HG02870 (cell line): ENCODE data around the gene SGCA.

Source experiments
- ATAC-seq: cut with Tn5 transposase; IDR thresholded peaks from one replicate; pipeline ENCODE4 v1.9.1; 2021; ENCODE audit warnings: mild to moderate bottlenecking, moderate library complexity; ENCODE audit not compliant: unreplicated experiment

Gene SGCA

DNA sequence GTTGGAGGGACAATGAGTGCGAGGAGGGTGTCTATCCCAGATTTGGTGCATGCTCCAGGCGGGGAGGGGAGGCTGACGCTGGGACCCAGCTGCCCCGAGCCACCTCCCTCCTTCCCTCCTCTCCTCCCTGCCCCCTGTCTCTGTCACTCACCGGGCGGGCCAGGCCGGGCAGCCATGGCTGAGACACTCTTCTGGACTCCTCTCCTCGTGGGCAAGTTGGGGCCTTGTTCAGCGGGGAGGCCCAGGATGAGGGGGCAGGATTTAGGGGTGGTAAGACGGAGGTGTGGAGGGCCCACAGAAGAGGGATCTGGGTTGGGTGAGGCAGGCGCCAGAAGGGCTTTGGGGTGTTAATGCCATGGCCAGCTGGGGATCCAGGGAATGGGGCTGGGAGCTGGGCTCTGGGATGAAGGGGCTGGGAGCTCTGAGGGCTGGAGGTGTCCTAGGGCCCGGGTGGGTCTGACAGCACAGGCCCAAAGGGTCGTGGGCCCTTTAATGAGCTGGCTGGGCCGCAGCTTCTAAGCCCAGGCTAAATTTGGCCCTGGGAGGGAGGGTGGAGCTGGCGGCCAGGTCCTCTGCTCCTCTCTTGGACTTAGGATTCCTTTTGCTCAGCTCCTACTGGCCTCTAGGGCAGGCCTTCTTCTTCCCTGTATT lies at the start of gene SGCA:
TSS of gene SGCA (plus strand) at position 139 of the 651 bp plus-strand sequence. CDS start at position 175, 36 bp downstream.
- ATAC-seq, result no peak

DNA sequence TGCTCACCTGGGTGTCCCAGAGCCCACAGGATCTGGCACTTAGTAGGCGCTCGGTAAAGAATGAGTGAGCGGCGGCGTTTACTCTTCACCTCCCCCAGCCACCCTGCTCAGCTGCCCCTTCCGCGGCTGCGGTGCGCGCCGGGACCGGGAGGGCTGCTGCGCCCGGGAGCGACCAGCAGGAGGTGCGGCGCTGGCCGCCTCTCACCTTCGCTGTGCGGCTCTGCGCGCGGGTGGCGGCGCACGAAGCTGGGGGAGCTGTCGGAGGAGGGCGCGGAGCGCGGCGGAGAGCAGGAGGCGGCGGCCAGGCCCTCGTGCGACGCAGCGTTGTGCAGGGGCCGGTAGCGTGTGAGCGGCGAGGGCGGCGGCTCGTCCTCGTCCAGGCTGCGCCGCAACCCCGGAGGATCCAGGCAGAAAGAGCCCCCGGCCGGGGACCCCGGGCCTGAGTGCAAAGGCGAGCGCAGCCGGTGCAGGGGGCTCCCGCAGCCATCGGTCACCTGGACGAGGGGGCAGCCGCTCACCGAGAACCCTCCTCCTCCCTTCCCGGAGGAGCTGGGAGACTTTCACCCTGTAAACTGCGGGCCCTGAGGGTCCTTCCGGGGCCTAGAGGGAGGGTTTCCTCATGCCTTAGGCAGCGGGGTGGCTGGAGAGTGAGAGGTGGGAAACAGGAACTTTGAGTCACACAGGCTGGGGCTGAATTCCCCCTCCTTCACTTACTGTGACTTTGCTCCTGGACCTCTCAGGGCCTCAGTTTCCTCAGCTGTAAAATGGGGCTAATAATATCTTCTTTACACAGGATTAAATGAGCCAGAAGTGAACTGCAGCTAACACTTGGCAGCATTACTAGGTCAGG lies 48.4 kb upstream of the SGCA start:
- ATAC-seq, result no peak

DNA sequence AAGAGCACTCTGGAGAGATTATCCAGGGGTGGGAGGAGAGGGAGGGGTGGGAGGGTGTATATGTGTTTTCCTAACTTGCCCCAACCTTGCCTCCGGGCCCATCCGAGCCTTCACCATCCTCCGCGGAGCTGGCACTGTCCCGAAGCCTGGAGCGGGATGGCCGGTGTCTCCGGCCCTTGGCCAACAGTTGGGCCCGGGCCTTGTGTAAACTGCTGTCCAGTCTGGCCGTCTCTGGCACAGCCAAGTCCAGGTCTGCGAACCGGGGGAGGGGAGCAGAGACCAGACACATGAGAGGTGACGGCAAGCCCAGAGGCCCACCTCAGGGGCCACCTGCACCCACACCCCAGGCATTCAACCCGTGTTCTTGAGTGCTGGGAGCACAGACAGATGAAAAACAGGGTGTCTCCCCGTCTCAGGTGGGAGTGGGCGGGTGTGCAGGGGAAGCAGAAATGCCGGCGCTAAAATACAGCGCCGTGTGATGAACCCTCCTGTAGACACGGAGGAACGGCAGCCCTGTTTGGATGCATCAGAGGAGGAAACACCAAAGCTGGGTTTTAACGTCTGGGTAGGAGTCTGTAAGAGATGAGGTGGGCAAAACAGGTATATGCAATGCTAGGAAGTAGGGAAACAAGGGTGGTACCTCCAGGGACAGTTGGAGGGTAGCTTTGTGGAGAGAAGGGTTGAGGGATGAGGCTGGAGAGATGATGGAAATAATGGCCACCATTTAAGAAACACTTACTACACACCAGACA lies 47.6 kb upstream of the SGCA start:
- ATAC-seq, result no peak

DNA sequence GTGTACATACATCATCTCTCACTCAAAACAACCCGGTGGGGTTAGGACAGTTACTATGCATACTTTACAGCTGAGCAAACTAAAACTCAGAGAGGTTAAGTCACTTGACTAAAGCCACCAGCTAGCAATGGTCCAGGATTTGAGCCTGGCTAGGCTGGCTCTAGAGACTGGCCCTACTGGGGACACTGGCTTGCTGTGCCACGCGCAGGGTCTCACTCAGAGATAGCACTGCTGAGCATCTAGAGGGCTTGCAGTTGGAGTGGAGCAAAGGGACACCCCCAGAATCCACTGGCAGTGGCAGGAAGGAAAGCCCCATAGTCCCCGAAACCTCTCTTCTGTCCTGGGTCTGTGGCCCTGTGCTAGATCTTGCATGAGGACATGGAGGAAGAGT lies 47.0 kb upstream of the SGCA start:
- ATAC-seq, result no peak

DNA sequence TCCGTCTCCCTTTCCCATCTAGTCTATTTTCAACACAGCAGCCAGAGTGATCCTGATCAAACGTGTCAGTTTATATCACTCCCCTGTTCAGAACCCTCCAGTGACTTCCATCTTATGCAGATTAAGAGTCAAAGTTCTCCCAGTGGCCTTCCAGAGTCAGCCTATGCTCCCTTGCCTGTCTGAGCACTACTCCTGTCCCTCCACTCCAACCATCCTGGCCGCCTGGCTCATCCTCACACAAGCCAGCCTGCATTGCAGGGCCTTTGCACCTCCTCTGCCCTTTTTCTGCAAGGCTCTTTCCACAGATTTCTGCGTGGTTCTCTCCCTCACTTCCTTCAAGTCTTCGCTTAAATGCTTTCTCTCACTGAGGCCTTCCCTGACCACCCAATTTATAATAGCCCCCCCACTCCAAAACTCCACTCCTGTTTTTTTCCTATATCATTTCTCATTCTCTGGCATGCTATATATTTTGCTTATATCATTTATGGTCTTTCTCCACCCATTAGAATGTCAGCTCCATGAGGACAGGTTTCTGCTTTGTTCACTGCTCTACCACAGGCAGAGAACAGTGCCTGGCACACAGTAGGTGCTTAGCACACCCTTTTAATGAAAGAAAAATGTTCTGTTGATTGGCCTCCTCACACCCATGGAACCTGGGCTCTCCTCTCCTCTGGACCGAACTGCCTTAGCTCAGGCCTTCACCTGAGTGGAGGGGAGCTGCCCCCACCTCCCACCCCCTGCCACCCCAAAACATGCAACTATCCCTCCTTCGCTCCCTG lies 45.1 kb upstream of the SGCA start:
- no peak for ATAC-seq

DNA sequence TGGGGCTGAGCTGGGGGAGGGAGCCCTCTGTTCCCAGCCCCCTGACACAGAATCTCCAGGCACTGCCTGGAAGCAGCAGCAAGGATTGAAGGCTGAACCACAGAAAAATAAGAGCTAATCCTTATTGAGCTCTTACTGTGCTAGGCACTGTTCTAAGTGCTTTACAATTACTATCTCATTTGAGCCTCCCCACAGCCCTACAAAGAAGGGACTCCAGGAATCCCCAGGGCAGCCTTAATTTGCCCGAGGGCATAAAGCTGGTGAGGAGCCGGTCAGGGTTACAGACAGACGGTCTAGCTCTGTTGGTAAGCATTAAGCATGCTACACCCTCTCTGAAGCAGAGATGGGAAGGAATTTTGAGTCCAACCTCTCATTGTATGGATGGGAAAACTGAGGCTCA lies 42.9 kb upstream of the SGCA start:
- ATAC-seq, result no peak

DNA sequence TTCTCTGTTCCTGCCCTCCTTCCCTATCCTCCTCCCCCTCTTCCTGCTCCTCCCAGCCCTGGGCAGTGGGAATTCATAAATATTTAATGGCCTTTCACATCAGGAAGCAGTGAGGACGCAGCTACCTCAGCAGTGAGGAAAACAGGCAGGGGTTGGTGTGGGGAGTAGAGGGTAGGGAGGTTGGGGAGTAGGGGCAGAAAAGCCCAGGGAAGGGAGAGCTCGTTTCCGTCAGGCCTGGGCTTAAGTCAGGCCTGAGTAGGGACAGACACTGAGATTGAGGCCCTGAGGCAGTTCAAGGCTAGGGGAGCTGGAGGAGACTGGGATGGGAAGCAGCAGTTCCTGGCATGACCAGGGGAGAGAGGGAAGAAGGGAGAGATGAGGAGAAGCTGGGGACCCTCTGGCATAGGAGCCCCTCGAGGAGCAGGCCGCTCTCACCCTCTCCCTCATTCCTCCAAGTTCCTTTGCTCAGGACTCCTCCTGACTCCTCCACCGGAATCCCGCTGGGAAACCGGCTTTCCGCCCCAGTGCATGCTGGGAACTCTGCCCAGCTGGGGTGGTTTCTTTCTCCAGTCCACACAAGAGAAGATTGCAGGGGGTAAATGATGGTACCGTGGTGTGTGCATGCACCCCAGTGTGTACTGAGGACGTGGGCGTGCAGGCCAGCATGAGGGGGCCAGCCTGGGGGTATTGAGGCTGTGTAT lies 42.0 kb upstream of the SGCA start:
- ATAC-seq, result no peak

DNA sequence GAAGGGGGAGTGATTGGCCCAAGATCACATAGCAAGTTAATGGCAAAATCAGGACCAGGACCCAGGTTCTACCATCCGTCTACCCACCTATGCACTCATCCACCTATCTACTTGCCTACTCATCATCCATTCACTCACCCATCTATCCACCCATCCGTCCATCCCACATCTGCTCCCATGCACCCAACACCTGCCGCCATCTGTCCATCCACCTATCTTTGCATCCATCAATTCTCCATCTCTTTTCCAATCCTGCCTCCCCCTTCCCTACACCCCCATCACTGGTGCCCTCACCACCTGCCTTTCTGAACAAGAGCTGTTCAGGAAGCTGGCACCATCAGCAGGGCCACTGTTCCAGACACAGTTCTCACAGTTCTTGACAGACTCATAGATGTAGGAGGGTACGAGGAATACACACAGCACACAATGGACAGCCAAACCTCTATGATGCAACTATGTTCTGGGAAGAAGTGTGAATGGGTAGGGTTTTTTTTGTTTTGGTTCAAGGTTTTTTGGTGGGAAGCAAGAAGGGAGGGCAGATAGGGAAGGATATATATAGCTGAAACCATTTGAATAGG lies 40.3 kb upstream of the SGCA start:
- ATAC-seq, result no peak

DNA sequence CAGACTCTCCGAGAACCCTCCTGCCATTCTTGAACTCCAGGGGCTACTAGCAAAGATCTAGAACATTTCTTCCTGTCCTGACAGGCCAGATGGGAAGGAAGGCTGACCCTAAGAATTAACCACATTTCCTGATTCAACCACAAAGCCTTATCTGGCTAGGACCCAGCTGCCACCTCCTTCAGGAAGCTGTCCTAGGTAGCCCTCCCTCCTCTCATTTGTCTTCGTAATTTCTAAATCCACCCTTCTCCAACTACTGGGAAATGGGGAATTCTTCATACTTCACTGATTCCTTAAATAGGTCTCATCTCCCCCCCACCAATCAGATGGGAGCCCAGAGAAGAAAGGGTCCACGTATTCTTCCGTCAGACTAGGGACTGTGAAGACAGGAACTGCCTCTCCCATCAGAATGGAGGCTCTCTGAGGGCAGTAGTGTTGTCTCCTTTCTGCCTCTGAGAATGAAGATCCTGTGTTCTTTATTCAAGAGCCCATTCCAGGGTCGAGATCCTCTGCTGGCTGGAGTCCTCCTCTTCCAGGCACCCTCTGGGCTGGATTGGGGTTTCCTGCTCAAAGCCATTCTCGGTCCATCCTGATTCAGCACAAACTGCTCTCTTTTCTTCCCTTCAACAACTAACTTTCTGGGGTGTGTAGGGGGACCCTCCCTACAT lies 38.0 kb upstream of the SGCA start:
- no peak for ATAC-seq

DNA sequence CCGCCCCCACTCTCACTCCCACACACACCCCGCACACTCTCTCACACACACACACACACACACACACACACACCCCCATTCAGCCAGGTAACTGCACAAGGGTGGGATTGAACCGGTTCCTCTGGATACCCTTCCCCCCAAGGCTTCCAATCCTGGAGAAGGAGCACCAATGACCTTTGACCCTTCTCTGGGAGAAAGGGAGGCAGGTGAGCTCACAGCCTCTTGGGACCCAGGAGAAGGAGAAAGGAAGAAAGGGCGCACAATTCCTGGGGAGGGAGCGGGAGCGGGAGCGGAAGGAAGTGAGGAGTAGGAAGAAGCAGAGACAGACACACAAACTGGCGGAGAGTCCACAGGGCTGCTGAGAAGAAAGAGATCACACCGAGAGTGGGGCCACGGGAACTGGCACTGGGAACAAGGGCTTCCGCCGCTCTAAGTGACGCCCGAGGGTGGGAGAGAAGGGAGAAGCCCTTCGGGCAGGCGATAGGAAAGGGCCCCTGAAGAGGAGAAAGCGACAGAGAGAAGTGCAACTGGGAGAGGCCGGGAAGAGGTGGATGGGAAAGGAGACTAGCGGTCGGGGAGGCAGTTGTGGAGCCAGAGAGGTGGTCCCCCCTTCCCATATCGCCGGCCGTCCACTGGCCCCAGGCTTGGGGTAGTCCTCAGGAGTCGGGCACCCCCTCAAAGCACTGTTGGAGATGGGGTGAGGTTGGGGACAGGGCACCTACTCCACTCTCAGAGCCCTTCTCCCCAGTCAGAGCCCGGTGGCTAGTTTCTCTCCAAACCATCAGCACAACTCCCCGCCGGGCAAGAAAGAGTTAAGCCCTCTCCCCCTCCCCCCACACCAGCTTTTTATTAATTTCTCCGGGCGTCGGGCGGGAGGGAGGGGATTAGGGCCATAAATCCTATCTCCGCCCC lies 37.1 kb upstream of the SGCA start:
- ATAC-seq, result no peak

DNA sequence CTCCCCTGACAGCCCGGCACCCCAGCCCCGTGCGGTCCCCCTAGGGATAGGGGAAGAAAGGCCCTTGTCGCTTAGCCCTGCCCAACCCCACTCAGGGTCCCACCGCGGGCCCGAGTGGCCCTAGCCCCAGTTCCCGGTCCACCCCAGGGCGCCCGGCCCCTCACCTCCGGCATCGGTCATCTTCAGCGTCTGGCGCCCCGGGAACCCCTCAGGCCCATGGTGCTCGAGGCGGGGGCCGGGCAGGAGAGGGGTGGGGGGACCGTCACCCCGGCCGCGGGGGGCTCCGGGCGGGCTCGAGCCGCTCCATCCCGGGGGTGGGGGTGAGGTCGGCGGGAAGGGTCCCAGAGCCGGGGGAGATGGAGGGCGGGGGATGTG lies 36.5 kb upstream of the SGCA start:
- ATAC-seq, result no peak

DNA sequence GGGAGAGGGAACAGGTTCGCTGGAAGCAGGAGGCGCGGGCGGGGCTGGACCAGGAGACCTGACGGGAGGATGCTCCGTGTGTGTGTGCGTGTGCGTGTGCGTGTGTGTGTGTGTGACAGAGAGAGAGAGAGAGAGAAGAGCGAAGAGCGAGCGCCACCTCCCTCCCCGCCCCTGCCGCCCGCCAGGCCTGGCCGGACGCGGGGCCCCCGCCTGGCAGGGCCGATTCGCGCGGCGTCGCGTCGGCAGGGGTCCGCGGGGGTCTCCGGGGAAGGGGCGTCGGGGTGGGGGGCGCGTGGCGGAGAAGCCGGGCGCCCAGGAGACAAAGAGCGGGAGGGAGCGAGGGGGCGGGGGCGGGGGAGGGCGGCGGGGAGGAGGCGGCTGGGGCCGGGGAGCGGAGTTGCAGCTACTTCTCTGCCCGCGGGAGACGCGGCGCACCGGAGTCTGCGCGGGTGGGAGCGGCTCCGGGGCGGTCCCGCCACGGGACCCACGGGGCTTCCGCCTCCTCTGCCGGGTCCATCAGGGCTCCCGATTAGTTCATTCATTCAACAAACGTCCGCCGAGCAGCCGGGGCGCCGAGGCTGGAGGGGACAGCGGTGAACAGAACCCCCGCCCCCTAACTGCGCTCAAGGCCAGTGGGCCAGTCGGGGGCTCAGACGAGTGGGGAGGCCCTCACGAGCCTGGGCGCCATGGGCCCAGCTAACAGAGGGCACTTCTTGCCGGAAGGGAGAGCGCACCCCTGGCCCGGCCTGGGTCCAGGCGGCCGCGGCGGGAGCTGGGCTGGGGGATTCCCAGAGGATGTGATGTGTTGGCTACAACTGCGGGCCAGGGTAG lies 35.9 kb upstream of the SGCA start, which contains the start of gene SAMD14:
TSS of gene SAMD14 (minus strand) at position 433 of the 831 bp plus-strand sequence. CDS start 5,201 bp downstream, outside the sequence.
- no peak for ATAC-seq

DNA sequence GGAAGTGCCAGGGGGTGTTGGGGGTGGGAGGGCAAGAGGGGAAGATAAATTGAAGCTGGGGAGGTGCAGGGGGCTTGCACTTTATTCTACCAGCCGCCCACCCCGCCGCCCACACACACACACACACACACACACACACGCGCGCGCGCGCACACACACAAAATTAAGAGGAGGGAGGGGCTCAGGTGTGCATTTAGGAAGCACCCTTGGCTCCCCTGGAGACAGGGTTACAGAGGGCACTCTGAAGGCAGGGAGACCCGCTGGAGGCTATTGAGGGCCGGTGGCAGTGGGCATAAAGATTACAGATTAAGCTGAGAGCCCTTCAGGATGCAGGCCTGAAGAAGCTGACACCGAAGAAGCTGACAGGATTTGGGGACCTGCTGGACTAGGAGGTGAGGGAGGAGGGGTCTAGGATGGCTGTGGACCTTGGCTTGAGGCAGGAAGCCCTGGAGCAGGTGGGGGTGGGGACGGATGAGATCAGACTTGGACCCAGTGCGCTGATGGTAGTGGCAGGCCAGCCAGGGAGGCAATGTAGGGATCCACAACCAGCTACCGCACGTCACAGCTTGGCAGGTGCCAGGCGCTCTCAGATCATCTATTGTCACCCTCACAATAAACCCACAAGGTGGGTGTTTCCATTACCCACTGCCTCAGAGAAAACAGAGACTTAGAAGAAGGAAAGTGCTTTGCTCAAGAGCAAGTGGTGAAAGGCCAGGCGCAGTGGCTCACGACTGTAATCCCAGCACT lies 35.1 kb upstream of the SGCA start:
- no peak for ATAC-seq

DNA sequence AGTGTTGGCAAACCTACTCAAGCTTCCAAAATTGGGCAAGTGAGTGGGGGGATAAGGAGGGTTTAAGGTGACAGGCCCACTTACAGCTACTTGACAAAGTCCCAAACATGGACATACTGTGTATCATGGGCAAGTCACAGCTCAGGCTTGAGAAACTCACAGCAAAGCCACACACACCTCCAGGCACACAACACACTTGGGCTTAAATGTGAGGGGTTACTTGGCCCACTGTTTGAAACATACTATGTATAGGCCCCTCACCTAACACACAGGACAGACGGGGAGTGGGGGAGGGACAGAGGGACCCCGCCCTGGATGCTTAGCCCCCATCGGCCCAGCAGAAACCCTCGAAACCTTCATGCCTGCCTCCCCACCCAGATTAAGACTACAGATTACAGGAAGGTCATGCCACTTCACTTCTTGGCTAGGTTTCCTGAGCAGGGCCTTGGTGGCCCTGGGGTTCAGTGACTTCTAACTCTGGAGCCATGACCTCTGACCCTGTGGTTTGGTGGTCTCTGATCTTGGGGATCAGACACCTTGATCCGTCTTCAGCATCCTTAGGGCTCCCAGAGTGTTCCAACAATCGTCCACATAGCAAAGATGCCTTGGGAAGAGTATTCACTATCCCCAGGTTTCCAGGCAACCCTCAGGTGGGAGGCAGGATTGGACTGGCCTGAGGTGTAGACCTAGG lies 33.6 kb upstream of the SGCA start:
- ATAC-seq, result no peak

DNA sequence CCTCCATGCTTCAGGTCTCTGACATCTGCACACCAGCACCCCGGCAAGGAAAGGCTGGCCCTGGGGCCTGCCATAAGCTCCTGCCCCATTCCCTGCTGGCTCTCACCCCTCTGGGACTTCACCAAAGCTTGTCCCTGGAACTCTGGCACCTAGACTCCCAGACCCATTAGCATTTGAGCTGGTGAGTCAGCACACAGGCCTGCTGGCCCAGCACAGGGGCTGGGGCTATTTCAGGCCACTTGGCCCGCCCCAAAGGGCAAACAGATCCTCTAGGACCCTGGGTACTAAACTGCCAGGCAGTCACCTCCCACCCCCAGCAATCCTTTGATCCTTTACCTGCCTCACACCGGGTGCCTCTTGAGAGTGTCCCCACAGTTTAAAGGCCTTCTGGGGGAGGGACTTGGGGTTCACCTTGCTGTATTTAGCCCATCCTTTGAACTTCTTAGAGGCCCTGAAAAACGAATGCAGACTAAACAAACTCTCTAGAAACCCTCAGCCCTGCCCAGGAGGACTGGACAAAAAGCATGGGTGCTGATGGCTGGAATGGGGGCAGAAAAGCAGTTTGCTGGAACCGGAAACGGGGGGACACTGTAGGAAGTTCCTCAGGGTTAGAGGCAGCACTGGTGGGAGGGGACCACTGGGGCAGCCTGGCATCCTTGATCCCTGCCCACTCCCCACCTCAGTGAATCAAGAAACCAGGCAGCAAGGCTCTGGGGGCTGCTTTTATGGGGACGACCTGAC lies 32.6 kb upstream of the SGCA start:
- no peak for ATAC-seq

DNA sequence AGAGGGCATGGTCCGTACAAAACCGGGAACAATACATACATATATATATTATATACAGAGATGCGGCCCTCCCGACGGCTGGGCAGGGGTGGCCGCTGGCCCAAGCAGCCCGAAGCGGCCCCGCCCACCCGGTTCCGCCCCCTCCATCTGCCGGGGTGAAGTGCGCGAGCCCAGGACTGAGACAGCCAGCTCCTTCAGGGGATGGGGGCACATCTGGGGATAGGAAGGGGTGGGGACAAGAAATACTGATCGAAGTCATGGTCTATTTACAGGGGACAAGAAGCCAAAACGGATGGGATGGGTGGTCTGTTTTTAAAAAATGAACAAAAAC lies 32.1 kb upstream of the SGCA start:
- no peak for ATAC-seq
